Activated CD4-positive, alpha-beta T cell treated with anti-CD3 and anti-CD28 coated beads for 1 hour (primary cell): ENCODE measurements around the gene NLGN1.

Source experiments
- DNase-seq: peaks from one replicate; pipeline ENCODE4 v3.0.0-alpha.2; 2020

NLGN1 gene

DNA sequence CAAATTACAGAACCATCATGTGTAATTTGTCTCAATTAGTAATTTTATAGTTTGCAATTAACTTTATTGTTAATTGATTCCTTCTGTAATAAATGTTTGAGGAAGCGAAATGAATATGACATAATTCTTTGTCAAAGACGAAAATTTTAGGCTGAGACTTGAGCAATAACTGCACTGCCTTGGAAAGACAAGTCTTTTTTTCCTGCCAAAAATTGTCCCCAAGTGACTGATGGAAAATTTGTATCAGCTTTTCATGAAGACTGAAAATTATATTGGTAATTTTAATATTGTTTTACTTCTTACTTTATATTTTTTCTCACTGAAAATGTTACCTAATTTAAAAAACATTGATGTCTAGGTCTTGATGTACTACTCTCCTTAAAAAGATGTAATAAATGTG, 622.6 kb downstream of the NLGN1 start:
- no peak for DNase-seq

DNA sequence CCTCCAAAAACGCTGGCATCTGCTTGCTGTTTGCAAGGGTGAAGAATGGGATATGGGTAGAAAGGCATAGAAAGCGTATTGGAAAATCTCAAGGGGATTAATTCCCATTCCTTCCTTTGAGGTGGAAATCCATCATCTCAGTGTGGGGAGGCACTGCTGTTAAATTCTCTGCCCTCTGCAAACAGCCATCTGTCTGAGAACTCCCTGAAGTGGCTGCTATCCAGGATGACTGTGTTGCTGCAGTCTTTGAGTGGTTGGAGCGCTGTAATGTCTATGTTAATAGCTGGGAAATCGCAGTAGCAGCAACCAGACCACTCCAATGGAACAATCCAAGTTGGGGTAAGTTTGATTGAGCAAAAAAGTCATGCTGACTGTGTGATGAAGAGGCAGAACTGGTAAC, 625.9 kb downstream of the NLGN1 start:
- DNase-seq: no peak

DNA sequence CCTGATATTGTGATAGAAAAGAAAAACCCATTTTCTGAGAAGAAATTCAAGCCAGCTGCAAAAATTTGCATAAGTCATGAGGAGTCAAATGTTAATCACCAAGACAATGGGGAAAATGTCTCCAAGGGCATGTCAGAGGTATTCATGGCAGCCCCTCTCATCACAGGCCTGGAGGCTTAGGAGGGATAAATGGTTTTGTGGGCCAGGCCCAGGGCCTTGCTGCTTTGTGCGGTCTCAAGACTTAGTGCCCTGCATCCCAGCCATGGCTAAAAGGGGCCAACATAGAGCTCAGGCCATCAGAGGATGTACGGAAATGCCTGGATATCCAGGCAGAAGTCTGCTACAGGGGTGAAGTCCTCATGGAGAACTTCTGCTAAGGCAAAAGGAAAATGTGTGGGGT, 631.1 kb downstream of the NLGN1 start:
- DNase-seq: no peak

DNA sequence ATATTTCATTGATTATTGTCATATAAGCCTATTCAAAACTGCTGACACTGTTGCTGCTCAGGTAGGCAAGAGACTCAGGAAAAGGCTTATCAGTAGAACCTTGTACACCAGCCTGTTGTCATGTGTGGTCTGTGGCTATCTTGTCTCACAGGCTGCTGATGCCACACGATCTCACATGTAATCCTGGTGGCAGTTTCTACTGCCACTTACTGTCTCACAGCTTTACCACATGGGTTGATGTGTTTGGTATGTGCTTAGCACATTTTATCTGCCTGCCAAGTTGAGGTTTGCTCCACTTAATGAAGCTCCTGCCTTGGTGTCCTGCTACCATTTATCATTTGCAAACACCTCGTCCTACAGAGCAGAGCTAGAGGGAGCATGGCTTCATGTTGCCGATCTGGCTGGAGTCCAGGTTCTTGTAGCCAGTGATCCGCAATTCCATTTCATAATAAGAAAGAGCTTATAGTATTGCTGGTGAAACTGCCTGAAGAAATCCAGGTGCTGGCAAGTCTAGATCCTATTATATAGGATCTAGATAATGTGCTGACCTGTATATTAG, 637.9 kb downstream of the NLGN1 start:
- no peak for DNase-seq

DNA sequence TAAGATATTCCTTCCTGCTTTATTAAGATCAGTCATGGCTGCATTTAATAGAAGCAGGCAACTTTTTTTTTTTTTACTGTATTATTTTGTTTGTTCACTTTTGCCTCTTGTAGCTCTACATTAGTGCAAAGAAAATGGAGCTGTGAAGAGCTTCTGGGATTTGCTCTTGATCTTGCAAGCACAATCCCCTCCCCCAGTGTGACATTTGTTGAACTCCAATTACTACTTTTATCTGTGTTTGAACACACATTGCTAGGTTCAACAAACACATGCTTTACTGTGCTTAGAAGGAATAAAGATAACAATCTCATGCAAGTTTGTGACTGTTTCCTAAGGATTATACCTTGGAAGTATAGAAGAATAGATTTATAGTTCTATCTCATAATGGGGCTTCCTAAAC, 648.8 kb downstream of the NLGN1 start:
- DNase-seq: no peak

DNA sequence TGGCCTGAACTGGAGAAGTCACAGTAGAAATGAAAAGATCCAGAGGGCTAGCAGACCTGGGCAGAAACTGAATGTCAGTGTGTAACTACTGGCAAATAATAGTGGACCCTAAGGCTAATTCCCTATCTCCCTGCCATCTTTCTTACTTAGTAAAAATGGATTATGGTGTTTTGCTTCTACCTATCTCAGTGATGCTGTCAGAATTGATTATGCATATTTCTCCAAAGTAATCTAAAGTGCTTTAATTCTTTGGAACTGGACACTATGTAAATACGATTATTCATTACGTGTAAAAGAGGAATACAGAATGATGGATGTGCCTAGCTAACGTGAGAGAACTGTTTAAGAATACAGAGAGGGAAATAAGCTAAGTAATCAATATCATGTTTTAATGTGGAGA, 651.9 kb downstream of the NLGN1 start:
- DNase-seq: no peak

DNA sequence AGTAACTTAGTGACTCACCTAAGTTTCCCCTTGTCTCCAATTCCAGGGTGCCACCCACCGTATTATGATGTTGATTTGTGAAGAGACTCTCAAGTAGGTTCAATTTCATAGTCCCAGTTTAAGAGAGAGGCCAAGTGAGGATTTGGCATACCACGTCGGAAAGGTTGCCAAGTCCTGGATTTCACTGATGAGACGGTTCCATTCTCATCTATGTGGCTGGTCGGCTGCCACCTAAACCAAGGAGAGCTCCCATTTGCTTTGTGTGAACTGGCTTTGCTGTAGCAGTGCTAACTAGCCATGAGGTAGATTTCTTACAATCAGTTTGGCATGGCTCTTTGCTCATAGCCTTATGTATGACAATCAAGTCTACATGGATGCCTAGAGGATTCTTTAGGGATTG, 653.6 kb downstream of the NLGN1 start:
- DNase-seq: no peak

DNA sequence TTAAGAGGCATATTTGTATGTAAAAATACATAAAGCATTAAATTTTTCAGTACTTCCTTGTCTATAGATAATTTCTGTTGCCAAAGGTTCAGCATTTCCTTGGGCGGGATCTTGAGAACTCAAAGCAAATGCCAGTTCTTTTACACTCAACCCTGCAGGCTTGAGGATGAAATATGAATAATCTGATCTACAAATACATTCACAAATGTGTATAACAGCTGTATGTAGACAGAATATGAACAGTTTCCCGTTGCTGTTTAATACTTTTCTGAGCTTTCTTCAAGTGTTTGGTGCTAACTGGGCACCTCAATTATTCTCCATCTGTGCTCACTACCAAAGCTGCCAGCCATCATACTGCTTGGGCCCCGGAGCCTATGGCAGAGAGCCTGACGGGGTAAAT, 661.3 kb downstream of the NLGN1 start:
- no peak for DNase-seq

DNA sequence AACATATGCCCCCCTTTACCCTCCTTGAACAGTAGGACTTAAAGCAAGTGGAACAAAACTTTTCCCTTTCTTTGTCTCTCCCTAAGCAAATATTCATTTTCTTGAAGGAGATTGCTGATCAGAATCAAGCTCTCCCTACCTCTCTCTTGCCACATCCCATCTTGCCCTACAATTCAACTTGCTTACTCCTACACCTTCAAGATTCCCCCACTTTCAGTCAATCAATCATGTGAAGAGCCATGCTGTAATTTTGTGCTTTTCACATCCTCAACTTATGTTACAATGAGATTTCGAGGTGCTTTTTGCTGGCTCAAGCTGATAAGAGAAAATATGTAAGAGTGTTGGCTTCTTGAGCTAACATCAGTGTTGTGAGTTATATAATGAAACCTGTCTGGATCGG, 662.9 kb downstream of the NLGN1 start:
- no peak for DNase-seq

DNA sequence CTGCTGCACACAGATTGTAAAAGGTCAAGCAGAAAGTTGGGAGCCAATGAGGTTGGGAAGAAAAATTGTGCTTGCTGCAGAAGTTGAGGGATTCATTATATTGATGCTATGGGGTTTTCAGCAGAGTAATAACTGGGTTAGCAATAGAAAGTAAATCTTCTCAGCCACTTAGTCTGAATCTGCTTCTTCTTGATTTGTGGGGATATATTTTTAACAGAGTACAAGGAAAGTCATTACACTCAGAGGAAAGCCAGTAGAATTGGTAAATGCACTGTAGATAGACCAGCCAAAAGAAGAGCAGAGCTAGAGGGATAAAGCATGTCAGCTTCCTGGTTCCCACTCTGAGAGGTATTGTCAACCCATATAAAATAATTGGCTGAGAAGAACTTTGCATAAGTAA, 663.6 kb downstream of the NLGN1 start:
- DNase-seq: no peak

DNA sequence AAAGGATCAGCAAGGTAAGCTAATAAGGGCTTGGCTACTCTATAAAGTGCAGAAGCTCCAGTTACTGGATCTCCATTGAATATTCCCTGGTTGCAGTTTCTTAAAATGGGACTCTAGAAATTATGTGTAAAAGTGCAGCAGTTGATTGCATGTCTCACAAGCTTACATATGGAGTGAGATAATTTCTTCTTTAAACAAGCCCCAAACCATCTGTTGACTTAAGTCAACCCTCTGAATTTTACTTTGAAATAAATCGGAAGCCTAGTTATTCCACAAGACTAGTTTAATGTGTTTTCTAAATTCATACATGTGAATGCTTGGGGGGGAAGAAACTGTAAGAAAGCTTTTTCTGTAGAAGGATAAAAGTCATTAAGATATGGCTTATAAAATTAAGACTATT, 664.2 kb downstream of the NLGN1 start:
- DNase-seq: no peak

DNA sequence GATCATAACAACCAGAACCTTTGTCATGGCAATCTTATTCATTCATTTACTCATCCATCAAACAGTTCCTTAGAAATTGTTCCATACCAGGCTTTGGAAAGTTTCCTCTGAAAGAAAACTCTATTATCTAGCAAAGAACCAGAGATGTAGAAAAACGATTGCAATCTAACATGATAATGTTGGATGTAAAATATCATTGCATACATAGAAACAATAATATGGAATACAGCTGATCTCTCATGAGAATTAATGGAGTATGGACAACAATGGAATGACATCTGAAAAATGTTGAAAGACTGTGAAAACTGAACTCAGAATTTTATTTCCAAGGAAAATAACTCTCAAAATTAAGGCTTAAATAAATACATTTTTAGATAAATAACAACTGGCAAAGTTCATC, 665.4 kb downstream of the NLGN1 start:
- DNase-seq: no peak

DNA sequence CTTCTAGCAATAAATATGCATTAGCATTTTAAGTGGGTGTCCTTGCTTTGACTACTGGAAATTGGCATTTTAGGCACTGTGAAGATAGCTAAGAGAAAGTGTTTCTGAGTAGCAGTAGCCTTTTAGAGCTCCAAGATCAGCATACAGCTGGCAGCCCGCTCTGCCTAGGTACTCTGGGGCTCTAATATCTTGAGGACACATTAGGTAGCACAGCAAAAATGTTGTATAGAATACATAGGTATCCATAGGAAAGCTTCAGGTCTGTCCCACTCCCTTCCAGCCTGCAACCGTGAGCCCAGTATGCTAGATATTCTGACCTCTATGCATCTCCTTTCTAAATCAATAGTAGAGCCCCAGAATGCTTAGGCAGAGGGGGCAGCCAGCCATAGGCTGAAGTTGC, 670.5 kb downstream of the NLGN1 start:
- DNase-seq: no peak

DNA sequence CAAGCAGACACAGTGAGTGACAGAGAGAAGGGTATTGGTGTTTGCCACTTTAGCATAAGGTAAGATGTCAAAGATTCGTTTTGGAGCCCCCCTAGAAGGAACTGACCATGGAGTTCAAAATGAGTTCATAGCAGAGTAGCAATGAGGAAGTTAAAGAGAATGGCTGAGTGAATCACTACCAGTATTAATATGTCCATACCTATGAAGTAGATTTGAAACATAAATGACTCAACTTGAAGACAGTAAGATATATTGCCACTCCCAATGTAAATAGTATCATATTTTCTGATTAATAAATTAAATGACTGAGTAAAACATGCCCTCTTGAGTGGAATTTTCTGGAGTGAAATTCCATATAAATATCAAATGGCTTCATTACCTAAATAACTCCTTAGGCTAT, 675.1 kb downstream of the NLGN1 start:
- no peak for DNase-seq

DNA sequence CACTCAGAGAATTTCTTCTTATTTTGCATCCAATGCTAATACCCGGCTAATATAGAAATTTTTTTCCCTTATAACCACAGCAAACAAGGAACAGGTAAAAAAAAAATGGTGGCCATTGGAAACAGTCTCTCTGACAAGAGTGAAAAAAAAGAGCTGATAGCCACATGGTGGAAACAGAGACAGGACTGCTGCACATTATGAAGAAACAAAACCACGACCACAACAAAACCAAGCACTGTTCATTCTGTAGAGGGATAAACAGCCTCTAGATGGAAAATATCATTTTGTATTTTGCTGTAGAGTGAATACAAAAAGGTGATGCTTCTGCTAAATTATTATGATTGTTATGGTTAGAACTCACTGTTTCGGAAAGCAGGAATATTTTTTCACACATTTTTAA, 686.2 kb downstream of the NLGN1 start:
- no peak for DNase-seq

DNA sequence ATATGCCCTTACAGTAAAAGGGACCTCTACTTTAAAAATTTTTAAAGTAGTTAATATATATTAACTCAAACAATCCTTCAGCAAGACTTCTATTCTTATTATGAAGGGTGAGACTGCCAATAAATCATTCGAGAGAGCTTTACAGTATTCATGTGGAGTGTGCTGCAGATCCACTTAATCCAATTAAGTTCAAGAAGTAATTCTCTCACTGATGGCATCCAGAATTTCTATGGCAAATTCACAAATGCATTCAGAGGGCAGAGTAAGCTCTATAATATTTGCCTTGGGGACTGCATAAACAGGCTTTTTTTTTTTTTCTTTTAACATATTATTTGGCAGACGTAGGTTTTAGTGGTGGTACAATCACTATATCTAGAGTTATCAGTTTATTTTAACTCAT, 692.0 kb downstream of the NLGN1 start:
- DNase-seq: no peak

DNA sequence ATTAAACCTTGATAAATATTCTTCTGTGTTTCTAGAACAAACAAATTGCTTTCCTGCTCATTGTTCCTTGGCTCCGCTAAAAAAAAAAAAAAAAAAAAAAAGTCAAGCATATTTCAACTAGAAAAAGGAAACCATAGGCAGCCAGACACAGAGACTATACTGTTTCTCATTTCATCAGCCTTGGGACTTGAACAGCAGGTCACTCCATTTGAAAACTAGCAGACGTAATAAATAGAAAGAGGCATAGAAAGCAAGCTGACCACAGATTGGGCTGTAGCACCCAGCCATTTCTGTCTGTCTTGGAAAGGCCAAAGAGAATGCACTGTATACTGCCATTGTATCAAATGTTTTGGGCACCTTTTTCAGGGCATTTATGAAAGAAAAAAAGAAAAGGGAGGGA, 697.1 kb downstream of the NLGN1 start:
- no peak for DNase-seq

DNA sequence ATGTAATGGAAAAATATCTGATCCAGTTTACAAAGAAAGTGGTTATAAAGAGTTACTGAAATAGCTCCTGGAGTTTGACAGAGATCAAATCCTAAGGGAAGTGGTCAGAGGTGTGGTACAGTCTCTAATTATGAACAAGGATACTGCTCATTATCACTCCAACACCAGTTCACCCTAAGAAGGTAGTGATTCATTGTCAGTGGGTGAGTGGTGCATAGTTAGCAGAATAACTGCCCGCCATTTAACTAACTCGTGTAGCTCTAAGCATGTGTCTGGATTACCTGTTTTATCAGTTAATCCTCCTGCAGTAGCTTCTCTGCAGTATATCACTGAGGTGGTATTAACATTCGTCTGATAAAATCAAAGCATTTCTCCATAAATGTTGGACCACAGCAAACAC, 700.1 kb downstream of the NLGN1 start:
- no peak for DNase-seq

DNA sequence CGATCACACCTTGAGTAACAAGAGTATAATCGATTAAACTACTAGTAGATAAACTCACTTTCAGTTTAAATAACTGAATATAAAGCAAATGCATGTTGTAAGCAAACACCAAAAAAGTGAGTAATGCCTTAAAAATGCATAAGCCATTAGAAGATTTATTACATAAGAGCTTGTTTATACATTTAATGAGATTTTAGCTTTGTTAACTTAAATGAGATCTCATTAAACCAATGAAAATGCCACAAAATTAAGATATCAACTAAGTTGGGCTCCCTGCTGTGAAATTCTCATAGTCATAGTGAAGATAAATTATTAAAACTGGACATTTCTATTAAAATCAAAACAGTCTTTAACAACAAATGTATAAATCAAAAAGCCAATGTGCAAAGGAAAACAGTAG, 701.2 kb downstream of the NLGN1 start:
- DNase-seq: no peak

DNA sequence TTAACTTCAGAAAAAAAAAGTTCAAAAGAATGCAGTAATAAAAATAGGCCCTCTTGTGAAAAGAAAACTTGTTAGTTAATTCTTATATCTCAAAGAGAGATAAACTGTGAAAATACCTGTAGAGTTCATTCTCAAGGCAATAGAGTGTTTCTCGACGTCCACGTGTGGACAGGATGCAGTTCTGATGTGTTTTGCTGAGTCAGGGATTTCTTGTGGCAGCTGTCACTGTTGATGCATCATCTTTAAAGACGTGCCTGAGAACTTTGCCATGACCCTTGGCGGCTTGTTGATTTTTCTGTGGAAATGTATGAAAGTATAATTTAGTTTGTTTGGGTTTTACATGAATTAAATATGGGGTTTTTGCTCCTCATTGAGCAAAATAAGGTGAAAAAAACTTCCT, 702.2 kb downstream of the NLGN1 start:
- no peak for DNase-seq

DNA sequence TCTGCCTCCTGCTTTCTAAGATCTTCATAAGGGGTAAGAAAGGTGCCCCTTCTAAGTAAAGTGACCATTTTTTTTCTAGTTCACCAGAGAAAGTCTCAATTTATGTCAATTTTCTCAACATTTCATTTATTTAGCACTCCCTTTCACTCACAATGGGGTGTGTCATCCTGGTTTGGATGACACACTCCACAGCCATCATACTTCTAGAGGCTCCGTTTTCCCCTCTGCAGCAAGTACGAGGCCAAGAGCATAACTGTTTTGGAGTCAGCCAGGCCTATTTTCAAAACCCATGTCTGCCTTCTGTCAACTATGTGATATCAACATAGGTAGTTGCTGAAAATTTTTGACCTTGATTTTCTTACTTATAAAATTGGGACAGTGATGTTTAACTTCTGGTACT, 703.2 kb downstream of the NLGN1 start:
- no peak for DNase-seq

DNA sequence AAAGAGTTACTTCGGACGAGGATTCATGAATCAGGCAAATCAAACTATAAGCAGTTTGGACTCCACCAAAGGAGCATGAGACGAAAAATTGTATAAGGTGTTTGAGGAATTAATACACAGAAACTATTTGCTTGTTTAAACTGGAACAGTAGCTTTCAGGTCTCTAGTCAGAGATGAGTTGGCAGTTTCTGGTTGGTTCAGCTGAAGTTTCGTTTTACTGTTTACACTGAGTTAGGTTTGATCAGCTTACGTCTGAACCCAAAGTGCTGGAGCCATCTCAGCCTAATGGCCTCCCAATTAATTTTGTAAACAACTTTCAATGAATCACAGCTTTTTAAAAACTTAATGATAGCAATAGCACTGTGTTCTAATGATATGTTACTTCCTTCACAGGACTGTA, 703.7 kb downstream of the NLGN1 start:
- DNase-seq: no peak

DNA sequence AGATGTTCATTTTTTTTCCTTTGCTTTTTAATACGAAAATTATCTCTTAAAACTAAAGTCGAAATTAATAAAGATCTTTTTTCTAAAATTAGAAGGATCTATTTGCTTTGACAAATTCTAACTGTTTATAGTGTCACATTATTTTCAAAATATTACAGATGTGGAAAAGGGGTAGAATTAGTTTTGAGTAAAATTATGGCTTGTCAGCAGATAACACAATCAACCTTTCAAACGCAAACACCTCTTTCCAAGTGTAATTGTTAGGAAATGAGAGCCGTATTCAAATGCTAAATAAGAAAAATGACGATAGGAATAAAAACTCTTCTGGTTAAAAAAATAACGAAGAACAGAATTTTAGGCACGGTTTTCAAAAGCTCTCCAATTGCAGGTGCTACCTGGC, 704.7 kb downstream of the NLGN1 start:
- DNase-seq: no peak

DNA sequence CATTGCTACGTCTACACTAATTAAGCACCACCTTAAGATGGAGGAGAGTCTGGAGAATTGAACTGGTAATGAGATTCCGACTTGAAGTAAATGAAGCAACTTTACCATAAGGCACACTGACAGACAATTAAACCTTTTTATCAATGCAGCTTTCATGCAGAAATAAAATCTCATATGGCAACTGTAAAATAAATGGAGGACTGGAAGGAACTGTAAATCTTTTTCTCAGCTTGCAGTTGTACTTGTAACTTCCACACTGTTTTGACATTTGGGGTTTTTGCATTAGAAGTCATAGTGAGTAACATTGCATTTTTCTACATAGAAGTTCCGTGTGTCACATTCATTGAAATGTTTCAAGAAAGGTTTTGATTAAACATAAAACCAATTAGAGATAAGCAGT, 705.3 kb downstream of the NLGN1 start:
- no peak for DNase-seq

DNA sequence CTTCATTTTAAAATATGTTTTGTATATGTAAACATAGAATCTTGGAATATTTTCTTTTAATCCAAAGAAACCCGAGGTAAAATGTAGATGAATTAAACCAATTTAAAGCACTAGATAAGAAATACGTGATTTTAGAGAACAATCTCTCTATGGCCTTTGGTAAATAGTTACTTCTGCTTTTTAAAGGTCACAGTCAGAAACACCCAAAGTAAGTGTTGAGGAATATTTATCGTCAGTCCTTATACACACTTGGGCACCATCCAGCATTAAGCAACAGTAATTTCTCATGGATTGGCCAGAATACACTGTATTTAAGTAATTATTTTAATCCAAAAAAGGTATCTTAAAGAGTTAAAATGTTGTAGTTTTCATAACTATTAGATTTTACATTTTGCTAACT, 713.2 kb downstream of the NLGN1 start:
- no peak for DNase-seq

DNA sequence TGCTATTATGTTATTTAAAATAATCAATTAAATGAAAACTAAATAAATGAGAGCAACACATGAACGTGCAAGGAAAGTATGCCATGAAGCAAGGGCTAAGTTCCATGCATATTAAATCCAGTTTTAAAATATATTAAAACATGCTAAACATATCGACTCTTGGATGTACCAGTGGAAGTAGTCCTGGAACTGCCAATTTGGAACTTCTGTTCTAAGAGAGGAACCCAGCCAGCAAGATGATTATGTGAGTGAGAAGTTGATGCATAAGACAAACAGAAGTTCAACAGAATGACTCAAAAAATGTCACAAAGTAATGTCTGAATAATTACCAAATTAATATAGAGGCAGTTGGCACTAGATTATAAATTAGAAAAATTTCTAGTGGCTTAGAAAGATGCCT, 714.2 kb downstream of the NLGN1 start:
- no peak for DNase-seq
